GM12878 (cell line): Measurements from ENCODE around the gene ZNF839. TPM values are rescaled to one million over a fixed set of nuclear protein-coding genes. Genes with fewer than 3 reads are reported as not detected.
"Not testable (repeated sequence)": the region's sequence is repeated elsewhere in the genome, so short reads cannot be mapped to it uniquely, and the experiment has no call there.

Experiments
- ATAC-seq: fragments of 200-7000 bp; cut with Tn5 transposase; 3 replicates; pipeline ENCODE4 v1.9.1; 2020; ENCODE audit warnings: mild to moderate bottlenecking, moderate library complexity
- BruUV-seq: library from RNA; stranded (reverse); fragments of 400-500 nt; replicated peaks from 2 replicates; lab custom pipeline; 2021; lab: Mats Ljungman, UMichigan
- CTCF ChIA-PET: fragments of 300-600 bp; sonication (Branson Sonifier 250); formaldehyde crosslinking; extraction: SDS; loops from one replicate; lab custom pipeline; 2021; ENCODE audit warnings: inconsistent platforms; lab: Yijun Ruan, JAX
- POLR2A ChIA-PET: fragments of 350-600 bp; formaldehyde crosslinking; extraction: SDS; loops from one replicate; lab custom pipeline; 2021; ENCODE audit warnings: inconsistent platforms; lab: Charles Lee
- RAD21 ChIA-PET: fragments of 300-600 bp; sonication (Branson Sonifier 250); formaldehyde crosslinking; loops from one replicate; lab custom pipeline; 2023; ENCODE audit warnings: antibody characterized with exemption; ENCODE audit not compliant: unreplicated experiment; lab: Charles Lee
- SMC1A ChIA-PET: fragments of 300-600 bp; sonication (Branson Sonifier 250); formaldehyde crosslinking; loops from one replicate; lab custom pipeline; 2023; ENCODE audit not compliant: unreplicated experiment, uncharacterized antibody; lab: Charles Lee
- DNase-seq: peaks from one replicate; pipeline ENCODE4 v3.0.0-alpha.2; 2011; ENCODE audit warnings: low read depth, low spot score
- FAIRE-seq: peaks from 3 replicates; lab custom pipeline; 2011; peaks lifted over from hg19 to GRCh38; lab: Jason Lieb, UNC
- H2AFZ ChIP-seq: 2 replicates; pipeline ENCODE4 v1.6.0; 2011; ENCODE audit warnings: low read depth, low read length, control low read depth; ENCODE audit not compliant: control insufficient read depth
- H3K27ac ChIP-seq: 2 replicates; pipeline ENCODE4 v1.5.1; 2011; ENCODE audit warnings: control low read depth; ENCODE audit not compliant: control insufficient read depth, insufficient read depth
- H3K27me3 ChIP-seq, 2 experiments: replicated peaks in 1 of 2; 2 replicates each; pipeline versions ENCODE4 v1.6.0 to v1.6.1; 2011; ENCODE audit warnings: low read length in 1 of 2; ENCODE audit not compliant: control insufficient read depth in 2 of 2, insufficient read depth in 2 of 2
- H3K36me3 ChIP-seq, 2 experiments: 2 replicates each; pipeline ENCODE4 v1.5.1; 2011; ENCODE audit warnings: low read length in 1 of 2; ENCODE audit not compliant: control insufficient read depth in 2 of 2, insufficient read depth in 2 of 2
- H3K4me1 ChIP-seq: 2 replicates; pipeline ENCODE4 v1.6.1; 2011; ENCODE audit warnings: mild to moderate bottlenecking, low read length, moderate library complexity, mixed read lengths; ENCODE audit not compliant: control insufficient read depth, insufficient read depth
- H3K4me2 ChIP-seq: 2 replicates; pipeline ENCODE4 v1.6.0; 2011; ENCODE audit warnings: control low read depth; ENCODE audit not compliant: control insufficient read depth, insufficient read depth
- H3K4me3 ChIP-seq: fragments of 200-600 bp; sonication (generic); 2 replicates; pipeline ENCODE4 v1.5.1; 2016
- H3K79me2 ChIP-seq: 2 replicates; pipeline ENCODE4 v1.6.0; 2011; ENCODE audit warnings: low read length; ENCODE audit not compliant: control insufficient read depth, insufficient read depth
- H3K9ac ChIP-seq: 2 replicates; pipeline ENCODE4 v1.8.0; 2011; ENCODE audit warnings: low read length, control low read depth, mixed read lengths; ENCODE audit not compliant: control insufficient read depth, insufficient read depth
- H3K9me3 ChIP-seq: replicated peaks from 3 replicates; pipeline ENCODE4 v1.5.1; 2011; ENCODE audit warnings: mild to moderate bottlenecking, low read length; ENCODE audit not compliant: control insufficient read depth, insufficient read depth
- H4K20me1 ChIP-seq: 2 replicates; pipeline ENCODE4 v1.6.0; 2011; ENCODE audit not compliant: control insufficient read depth, insufficient read depth
- ATF7 ChIP-seq: fragments of 450-650 bp; IDR thresholded peaks from 2 replicates; pipeline ENCODE4 v1.6.1; 2016; ENCODE audit warnings: low read depth, mild to moderate bottlenecking
- EP300 ChIP-seq, 2 experiments: fragments of 150-350 bp in 1 of 2; IDR thresholded peaks; 2 replicates each; pipeline ENCODE4 v1.6.1; 2011 to 2012; ENCODE audit warnings: low read depth in 2 of 2, low read length in 2 of 2, borderline replicate concordance in 1 of 2, improper control_type of control experiment in 1 of 2, inconsistent platforms in 1 of 2; ENCODE audit not compliant: control insufficient read depth in 1 of 2
- EZH2 ChIP-seq: IDR thresholded peaks from 2 replicates; pipeline ENCODE4 v1.6.1; 2012; ENCODE audit warnings: low read depth, mild to moderate bottlenecking, control low read depth, inconsistent platforms, low read length, borderline replicate concordance; ENCODE audit not compliant: control insufficient read depth
- GATAD2B ChIP-seq: fragments of 450-650 bp; conservative IDR thresholded peaks from 2 replicates; pipeline ENCODE4 v1.6.1; 2017; ENCODE audit warnings: low read depth, mild to moderate bottlenecking, moderate library complexity
- IRF4 ChIP-seq: IDR thresholded peaks from 2 replicates; pipeline ENCODE4 v1.6.1; 2011; ENCODE audit warnings: low read depth, low read length
- POLR2AphosphoS2 ChIP-seq: IDR thresholded peaks from 2 replicates; pipeline ENCODE4 v1.6.1; 2011; ENCODE audit warnings: low read depth, mild to moderate bottlenecking, low read length, improper control_type of control experiment, moderate library complexity
- POLR2AphosphoS5 ChIP-seq: IDR thresholded peaks from 2 replicates; pipeline ENCODE4 v1.6.1; 2011; ENCODE audit warnings: mild to moderate bottlenecking, low read length, inconsistent platforms
- TBL1XR1 ChIP-seq: IDR thresholded peaks from 2 replicates; pipeline ENCODE4 v1.6.1; 2012; ENCODE audit warnings: low read depth, low read length, improper control_type of control experiment
- TCF12 ChIP-seq: IDR thresholded peaks from 2 replicates; pipeline ENCODE4 v1.6.1; 2011; ENCODE audit warnings: low read depth, mild to moderate bottlenecking, low read length
- ZNF384 ChIP-seq: IDR thresholded peaks from 2 replicates; pipeline ENCODE4 v1.6.1; 2012; ENCODE audit warnings: low read depth, mild to moderate bottlenecking, low read length, improper control_type of control experiment, borderline replicate concordance
- WGBS: methylation state at CpG from one replicate; pipeline ENCODE4 v1.1.6; 2016; ENCODE audit warnings: low lambda C conversion rate; ENCODE audit not compliant: insufficient replicate concordance, insufficient coverage; ENCODE audit errors: missing lambda C conversion rate; 5-methylcytosine and 5-hydroxymethylcytosine counted together
- in situ Hi-C: fragments of 300-500 bp; cut with MboI; formaldehyde crosslinking; loops from 9 replicates; pipeline ENCODE4 v1.14.3; 2018; ENCODE audit warnings: mixed read lengths
- intact Hi-C: fragments of 100-400 bp; cut with micrococcal nuclease; formaldehyde crosslinking; loops from one replicate; pipeline ENCODE4 v1.14.2; 2022; ENCODE audit not compliant: unreplicated experiment
- polyA plus RNA-seq, 11 experiments: library from polyadenylated mRNA; depleted of rRNA in 4 of 11; unstranded in 6 of 11; stranded (reverse) in 5 of 11; fragments of >200 nt; fragmentation: Nextera tagmentation in 4 of 11; fragmentation: Illumina TruSeq in 1 of 11; extraction: Ambion mirVana in 4 of 11; extraction: Trizol in 1 of 11; gene quantifications; 1 replicate in 1 of 11; 2 replicates in 10 of 11; pipeline versions ENCODE4 v1.2.1 to v1.2.3, GENCODE V29; 2011 to 2016; ENCODE audit warnings: inconsistent platforms in 2 of 11, missing spikeins in 2 of 11, low read depth in 1 of 11
- total RNA-seq, 4 experiments: library from RNA; depleted of rRNA in 3 of 4; stranded (reverse); fragments of >200 nt in 3 of 4; fragmentation: Illumina TruSeq in 1 of 4; extraction: Trizol in 1 of 4; gene quantifications; 2 replicates each; pipeline versions ENCODE4 v1.2.1 to v1.2.3, GENCODE V29; 2013 to 2021
- TF ChIP-seq, protein P1 (sequence below): IDR thresholded peaks from 2 replicates; pipeline ENCODE4 v1.6.1; 2012; ENCODE audit warnings: low read depth, low read length, improper control_type of control experiment
- TF ChIP-seq, protein P2 (sequence below): IDR thresholded peaks from 2 replicates; pipeline ENCODE4 v1.6.1; 2011; ENCODE audit warnings: low read depth, low read length, improper control_type of control experiment, borderline replicate concordance
- TF ChIP-seq, protein P3 (sequence below): IDR thresholded peaks from 2 replicates; pipeline ENCODE4 v1.6.1; 2012; ENCODE audit warnings: low read depth, low read length, improper control_type of control experiment
- TF ChIP-seq, protein P4 (sequence below): fragments of 450-650 bp; IDR thresholded peaks from 2 replicates; pipeline ENCODE4 v1.6.1; 2018; ENCODE audit warnings: mild to moderate bottlenecking, low read depth, moderate library complexity; ENCODE audit not compliant: partially characterized antibody

Gene ZNF839
- total and polyA plus RNA-seq, 10 of the 15 experiments (the other 5 are each of a cell fraction or from before 2014, with no cell fraction given) = 1.4 to 14.4 (median 8.6) TPM

DNA sequence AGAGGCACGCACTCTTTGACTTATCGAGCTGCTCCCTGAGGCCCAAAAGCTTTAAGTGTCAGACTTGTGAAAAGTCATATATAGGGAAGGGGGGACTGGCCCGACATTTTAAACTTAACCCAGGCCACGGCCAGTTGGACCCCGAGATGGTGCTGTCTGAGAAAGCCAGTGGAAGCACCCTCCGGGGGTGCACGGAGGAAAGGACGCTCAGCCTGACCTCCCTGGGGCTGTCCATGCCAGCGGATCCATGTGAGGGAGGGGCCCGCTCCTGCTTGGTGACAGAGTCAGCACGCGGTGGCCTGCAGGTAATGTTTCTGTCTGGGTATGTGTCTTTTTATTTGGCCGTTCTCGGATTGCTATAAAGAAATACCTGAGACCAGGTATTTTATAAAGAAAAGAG lies 7.0 kb downstream of the ZNF839 start:
- CTCF ChIA-PET = no interaction called here
- DNase-seq (no peak), ATAC-seq (no peak), FAIRE-seq (no peak)
- H3K9me3 ChIP-seq = no peaks in the 10 kb centered on the region
- H3K4me3 ChIP-seq = no peak overlapping the region
- no peak overlapping the region for H2AFZ ChIP-seq
- H3K9ac ChIP-seq = no peak overlapping the region
- H3K4me1 ChIP-seq = no peaks in the 10 kb centered on the region
- TF ChIP-seq EZH2 (no peak), POLR2AphosphoS5 (no peak), ATF7 (no peak), IRF4 (no peak), EP300 (IDR thresholded peaks at IDR 0.05; ENCODE audit: borderline replicate concordance in 1 of 2, control insufficient read depth in 1 of 2, low read depth in 2 of 2, low read length in 2 of 2) (no peak), TCF12 (no peak), POLR2AphosphoS2 (no peak), TBL1XR1 (no peak), GATAD2B (no peak), ZNF384 (no peak)
- TF ChIP-seq, protein P1, sequence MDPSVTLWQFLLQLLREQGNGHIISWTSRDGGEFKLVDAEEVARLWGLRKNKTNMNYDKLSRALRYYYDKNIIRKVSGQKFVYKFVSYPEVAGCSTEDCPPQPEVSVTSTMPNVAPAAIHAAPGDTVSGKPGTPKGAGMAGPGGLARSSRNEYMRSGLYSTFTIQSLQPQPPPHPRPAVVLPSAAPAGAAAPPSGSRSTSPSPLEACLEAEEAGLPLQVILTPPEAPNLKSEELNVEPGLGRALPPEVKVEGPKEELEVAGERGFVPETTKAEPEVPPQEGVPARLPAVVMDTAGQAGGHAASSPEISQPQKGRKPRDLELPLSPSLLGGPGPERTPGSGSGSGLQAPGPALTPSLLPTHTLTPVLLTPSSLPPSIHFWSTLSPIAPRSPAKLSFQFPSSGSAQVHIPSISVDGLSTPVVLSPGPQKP = no peak
- TF ChIP-seq, protein P2, sequence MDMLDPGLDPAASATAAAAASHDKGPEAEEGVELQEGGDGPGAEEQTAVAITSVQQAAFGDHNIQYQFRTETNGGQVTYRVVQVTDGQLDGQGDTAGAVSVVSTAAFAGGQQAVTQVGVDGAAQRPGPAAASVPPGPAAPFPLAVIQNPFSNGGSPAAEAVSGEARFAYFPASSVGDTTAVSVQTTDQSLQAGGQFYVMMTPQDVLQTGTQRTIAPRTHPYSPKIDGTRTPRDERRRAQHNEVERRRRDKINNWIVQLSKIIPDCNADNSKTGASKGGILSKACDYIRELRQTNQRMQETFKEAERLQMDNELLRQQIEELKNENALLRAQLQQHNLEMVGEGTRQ = no peak
- TF ChIP-seq, protein P3, sequence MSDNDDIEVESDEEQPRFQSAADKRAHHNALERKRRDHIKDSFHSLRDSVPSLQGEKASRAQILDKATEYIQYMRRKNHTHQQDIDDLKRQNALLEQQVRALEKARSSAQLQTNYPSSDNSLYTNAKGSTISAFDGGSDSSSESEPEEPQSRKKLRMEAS = no peak
- TF ChIP-seq, protein P4, sequence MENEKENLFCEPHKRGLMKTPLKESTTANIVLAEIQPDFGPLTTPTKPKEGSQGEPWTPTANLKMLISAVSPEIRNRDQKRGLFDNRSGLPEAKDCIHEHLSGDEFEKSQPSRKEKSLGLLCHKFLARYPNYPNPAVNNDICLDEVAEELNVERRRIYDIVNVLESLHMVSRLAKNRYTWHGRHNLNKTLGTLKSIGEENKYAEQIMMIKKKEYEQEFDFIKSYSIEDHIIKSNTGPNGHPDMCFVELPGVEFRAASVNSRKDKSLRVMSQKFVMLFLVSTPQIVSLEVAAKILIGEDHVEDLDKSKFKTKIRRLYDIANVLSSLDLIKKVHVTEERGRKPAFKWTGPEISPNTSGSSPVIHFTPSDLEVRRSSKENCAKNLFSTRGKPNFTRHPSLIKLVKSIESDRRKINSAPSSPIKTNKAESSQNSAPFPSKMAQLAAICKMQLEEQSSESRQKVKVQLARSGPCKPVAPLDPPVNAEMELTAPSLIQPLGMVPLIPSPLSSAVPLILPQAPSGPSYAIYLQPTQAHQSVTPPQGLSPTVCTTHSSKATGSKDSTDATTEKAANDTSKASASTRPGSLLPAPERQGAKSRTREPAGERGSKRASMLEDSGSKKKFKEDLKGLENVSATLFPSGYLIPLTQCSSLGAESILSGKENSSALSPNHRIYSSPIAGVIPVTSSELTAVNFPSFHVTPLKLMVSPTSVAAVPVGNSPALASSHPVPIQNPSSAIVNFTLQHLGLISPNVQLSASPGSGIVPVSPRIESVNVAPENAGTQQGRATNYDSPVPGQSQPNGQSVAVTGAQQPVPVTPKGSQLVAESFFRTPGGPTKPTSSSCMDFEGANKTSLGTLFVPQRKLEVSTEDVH = no peak
- BruUV-seq = no TSS peak
- SMC1A ChIA-PET = no interaction called here
- WGBS = 96% methylated on average over 14 of the region's 14 CpGs
- POLR2A ChIA-PET = no interaction called here
- H3K27ac ChIP-seq = no peak overlapping the region
- H3K27me3 ChIP-seq = no peaks in the 10 kb centered on the region
- in situ Hi-C loops = no loop called here
- H3K4me2 ChIP-seq = no peak overlapping the region
- H4K20me1 ChIP-seq = no peaks in the 10 kb centered on the region
- no peaks in the 10 kb centered on the region for H3K79me2 ChIP-seq
- RAD21 ChIA-PET = no interaction called here
- peaks cover 0 to 3% of the 10 kb centered on the region in 2 experiments; a peak in 2 of 4 replicates for H3K36me3 ChIP-seq
- intact Hi-C loops = no loop called here

DNA sequence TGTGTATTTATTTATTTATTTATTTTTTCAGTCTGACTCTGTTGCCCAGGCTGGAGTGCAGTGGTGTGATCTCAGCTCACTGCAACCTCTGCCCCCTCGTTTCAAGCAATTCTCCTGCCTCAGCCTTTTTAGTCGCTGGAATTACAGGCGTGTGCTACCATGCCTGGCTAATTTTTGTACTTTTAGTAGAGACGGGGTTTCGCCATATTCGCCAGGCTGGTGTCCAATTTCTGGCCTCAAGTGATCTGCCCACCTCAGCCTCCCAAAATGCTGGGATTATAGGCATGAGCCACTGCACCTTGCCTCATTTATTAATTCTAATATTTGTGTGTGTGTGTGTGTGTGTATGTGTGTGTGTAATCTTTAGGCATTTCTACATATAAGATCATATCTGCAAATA lies 9.8 kb downstream of the ZNF839 start:
- intact Hi-C loops, CTCF ChIA-PET, SMC1A ChIA-PET, in situ Hi-C loops, H4K20me1 ChIP-seq, H3K9ac ChIP-seq, H3K79me2 ChIP-seq, H3K4me1 ChIP-seq, H3K27me3 ChIP-seq, DNase-seq, H3K4me3 ChIP-seq, FAIRE-seq, H3K36me3 ChIP-seq, H3K9me3 ChIP-seq, BruUV-seq, H3K27ac ChIP-seq, H2AFZ ChIP-seq, H3K4me2 ChIP-seq, ATAC-seq: not testable (repeated sequence)
- ChIA-PET RAD21 (interaction anchor here (0.6 kb wide), 1 partner anchor 254 kb away, joined by 3 read pairs; no protein-coding TSS in a partner anchor), POLR2A (interaction anchor here (1.1 kb wide), 1 partner anchor 62 kb away, joined by 3 read pairs; no protein-coding TSS in a partner anchor)
- 84% methylated on average over 6 of the region's 6 CpGs for WGBS
